HepG2 (cell line): ENCODE measurements around the gene RGS8. TPM values are rescaled to one million over a fixed set of nuclear protein-coding genes. Genes with fewer than 3 reads are reported as not detected.

ENCODE experiments used
- ATAC-seq: fragments of 200-7000 bp; cut with Tn5 transposase; 3 replicates; pipeline ENCODE4 v1.9.1; 2020; ENCODE audit warnings: mild to moderate bottlenecking, moderate library complexity
- BruUV-seq: library from RNA; stranded (reverse); fragments of 400-500 nt; replicated peaks from 2 replicates; lab custom pipeline; 2021; lab: Mats Ljungman, UMichigan
- CTCF ChIA-PET: fragments of 300-600 bp; formaldehyde crosslinking; extraction: SDS; loops from one replicate; lab custom pipeline; 2021; ENCODE audit warnings: low total read pairs, inconsistent platforms, low intra/inter-chr PET ratio; lab: Yijun Ruan, JAX
- POLR2A ChIA-PET: fragments of 350-600 bp; sonication (Branson Sonifier 250); formaldehyde crosslinking; loops from one replicate; lab custom pipeline; 2020; ENCODE audit warnings: antibody characterized with exemption, inconsistent platforms; lab: Yijun Ruan, JAX
- DNase-seq: peaks from one replicate; pipeline ENCODE4 v3.0.0-alpha.2; 2015; ENCODE audit warnings: low spot score
- FAIRE-seq: peaks from 3 replicates; lab custom pipeline; 2011; peaks lifted over from hg19 to GRCh38; lab: Jason Lieb, UNC
- H2AFZ ChIP-seq: one replicate; pipeline ENCODE4 v1.6.1; 2011; ENCODE audit warnings: low read length, inconsistent platforms
- H3K27ac ChIP-seq: fragments of 300-600 bp; 3 replicates; pipeline ENCODE4 v1.8.0; 2011; ENCODE audit warnings: mixed run types, mild to moderate bottlenecking, mixed read lengths, low read length, inconsistent platforms; ENCODE audit not compliant: insufficient read depth; ENCODE audit errors: extremely low read length
- H3K27me3 ChIP-seq, 2 experiments: fragments of 200-600 bp in 1 of 2; 2 replicates in 1 of 2; 3 replicates in 1 of 2; pipeline versions ENCODE4 v1.6.0 to v1.8.0; 2011; ENCODE audit warnings: low read length in 2 of 2, mild to moderate bottlenecking in 2 of 2, moderate library complexity in 2 of 2, inconsistent platforms in 1 of 2; ENCODE audit not compliant: insufficient read depth in 2 of 2, control insufficient read depth in 1 of 2
- H3K36me3 ChIP-seq, 2 experiments: fragments of 200-600 bp in 1 of 2; replicated peaks in 1 of 2; 2 replicates in 1 of 2; 3 replicates in 1 of 2; pipeline versions ENCODE4 v1.5.1 to v1.8.0; 2011; ENCODE audit warnings: low read length in 2 of 2, inconsistent platforms in 1 of 2; ENCODE audit not compliant: insufficient read depth in 2 of 2, control insufficient read depth in 1 of 2
- H3K4me1 ChIP-seq: 2 replicates; pipeline ENCODE4 v1.5.1; 2012; ENCODE audit warnings: low read length, inconsistent platforms; ENCODE audit not compliant: insufficient read depth
- H3K4me2 ChIP-seq: 2 replicates; pipeline ENCODE4 v1.6.0; 2011; ENCODE audit warnings: low read depth, low read length, inconsistent platforms
- H3K4me3 ChIP-seq, 3 experiments: fragments of 200-600 bp in 1 of 3; sonication (generic), shearing (Covaris generic) in 1 of 3; replicated peaks in 1 of 3; 2 replicates each; pipeline ENCODE4 v1.5.1; 2011 to 2016; ENCODE audit warnings: low read length in 3 of 3, inconsistent platforms in 2 of 3, low read depth in 2 of 3, mild to moderate bottlenecking in 2 of 3, control low read depth in 1 of 3, mixed read lengths in 1 of 3; ENCODE audit not compliant: insufficient read depth in 1 of 3
- H3K79me2 ChIP-seq: one replicate; pipeline ENCODE4 v1.6.1; 2011; ENCODE audit warnings: low read length, inconsistent platforms; ENCODE audit not compliant: insufficient read depth
- H3K9ac ChIP-seq: 2 replicates; pipeline ENCODE4 v1.6.0; 2011; ENCODE audit warnings: mild to moderate bottlenecking, low read depth, low read length, inconsistent platforms; ENCODE audit not compliant: insufficient read depth
- H3K9me3 ChIP-seq: 2 replicates; pipeline ENCODE4 v1.5.1; 2012; ENCODE audit warnings: mild to moderate bottlenecking, low read length
- H4K20me1 ChIP-seq: 2 replicates; pipeline ENCODE4 v1.6.0; 2011; ENCODE audit warnings: inconsistent platforms, mild to moderate bottlenecking, low read length, moderate library complexity; ENCODE audit not compliant: insufficient read depth
- AHDC1 ChIP-seq: sonication (generic); formaldehyde crosslinking; IDR thresholded peaks from 2 replicates; pipeline ENCODE4 v1.5.1; 2020; ENCODE audit warnings: mild to moderate bottlenecking, missing genetic modification reagents, borderline replicate concordance
- EHMT2 ChIP-seq: fragments of 200-600 bp; sonication (generic); IDR thresholded peaks from 2 replicates; pipeline ENCODE4 v1.7.0; 2017; ENCODE audit warnings: antibody characterized with exemption, low read depth, low read length, borderline replicate concordance
- SMC3 ChIP-seq: IDR thresholded peaks from 2 replicates; pipeline ENCODE4 v1.6.1; 2011; ENCODE audit warnings: low read length, improper control_type of control experiment
- SOX13 ChIP-seq, 3 experiments: fragments of 450-650 bp in 1 of 3; sonication (generic) in 1 of 3; formaldehyde crosslinking in 1 of 3; IDR thresholded peaks in 2 of 3; conservative IDR thresholded peaks in 1 of 3; 2 replicates each; pipeline versions ENCODE4 v1.5.0 to v1.6.1; 2016 to 2020; ENCODE audit warnings: antibody characterized with exemption in 1 of 3, mild to moderate bottlenecking in 1 of 3, missing compliant biosample characterization in 1 of 3, missing genetic modification reagents in 1 of 3, moderate library complexity in 1 of 3
- ZNF44 ChIP-seq: sonication (generic); formaldehyde crosslinking; IDR thresholded peaks from 2 replicates; pipeline ENCODE4 v1.5.1; 2020; ENCODE audit warnings: mild to moderate bottlenecking, missing genetic modification reagents
- ZNF510 ChIP-seq: sonication (generic); formaldehyde crosslinking; IDR thresholded peaks from 2 replicates; pipeline ENCODE4 v1.4.0; 2020; ENCODE audit warnings: low read depth, mild to moderate bottlenecking, missing genetic modification reagents
- WGBS: methylation state at CpG from one replicate; pipeline ENCODE4 v1.1.6; 2017; ENCODE audit warnings: low lambda C conversion rate; 5-methylcytosine and 5-hydroxymethylcytosine counted together
- in situ Hi-C: cut with HindIII; loops from 2 replicates; pipeline ENCODE4 v1.10.0; 2017; ENCODE audit warnings: low pct_unique_long_range_greater_than_20kb; ENCODE audit not compliant: extremely low pct_ligation_motif_present
- intact Hi-C: fragments of 100-400 bp; cut with micrococcal nuclease; formaldehyde crosslinking; loops from one replicate; pipeline ENCODE4 v1.10.0; 2022; ENCODE audit not compliant: unreplicated experiment
- polyA plus RNA-seq, 8 experiments: library from polyadenylated mRNA; depleted of rRNA in 3 of 8; stranded (reverse) in 7 of 8; unstranded in 1 of 8; fragments of >200 nt; fragmentation: Illumina TruSeq in 4 of 8; extraction: Trizol in 4 of 8; gene quantifications; 2 replicates each; pipeline versions ENCODE4 v1.2.1 to v1.2.3, GENCODE V29; 2011 to 2016; ENCODE audit warnings: low read depth in 4 of 8, missing spikeins in 1 of 8, mixed read lengths in 1 of 8; ENCODE audit not compliant: insufficient read depth in 1 of 8
- total RNA-seq, 5 experiments: library from RNA; depleted of rRNA; stranded (reverse); fragments of >200 nt; fragmentation: Illumina TruSeq; extraction: Trizol; gene quantifications; 2 replicates each; pipeline ENCODE4 v1.2.3, GENCODE V29; 2016; ENCODE audit warnings: low read depth in 1 of 5

The RGS8 gene
- total and polyA plus RNA-seq, 2 of the 13 experiments (the other 11 are each of a cell fraction or from before 2014, with no cell fraction given) = not detected

- no TSS peak for BruUV-seq
- Histone ChIP-seq H3K9me3 (no peaks in the 10 kb centered on the region), H3K4me3 (no peak overlapping the region), H3K27me3 (peaks cover 0 to 6% of the 10 kb centered on the region in 2 experiments; a peak in 1 of 5 replicates), H3K9ac (no peak overlapping the region), H4K20me1 (no peaks in the 10 kb centered on the region), H3K4me1 (no peaks in the 10 kb centered on the region), H3K36me3 (no peaks in the 10 kb centered on the region), H3K4me2 (no peak overlapping the region), H2AFZ (no peak overlapping the region), H3K27ac (no peak overlapping the region), H3K79me2 (no peaks in the 10 kb centered on the region)
- no peak for DNase-seq
- TF ChIP-seq ZNF44 = no peak
- no peak for TF ChIP-seq ZNF510 (CRISPR knock-in tag)
- TF ChIP-seq SOX13 (IDR thresholded peaks at IDR 0.05) = no peak
- TF ChIP-seq SOX13 (CRISPR knock-in tag; conservative IDR thresholded peaks at IDR 0.05 in 1 of 2, IDR thresholded peaks at IDR 0.05 in 1 of 2) = no peak
- no peak for TF ChIP-seq AHDC1 (CRISPR knock-in tag)
- TF ChIP-seq EHMT2 = no peak
- TF ChIP-seq SMC3 = no peak
- 61% methylated on average over 3 of the region's 3 CpGs for WGBS
- in situ Hi-C loops (no loop called here), intact Hi-C loops (no loop called here)
- ATAC-seq = no peak
- POLR2A ChIA-PET = no interaction called here
- no peak for FAIRE-seq
- CTCF ChIA-PET = no interaction called here
Measured at GRCh38 chr1:182713492-182713891, 29.1 kb upstream of the RGS8 start.
